A204.1 (cell line): ENCODE measurements around the gene DYRK1A.

Experiments
- FAIRE-seq: peaks from 2 replicates; lab custom pipeline; 2012; peaks lifted over from hg19 to GRCh38; lab: Jason Lieb, UNC

The DYRK1A gene

GRCh38 chr21:37419228-37419906 lies 52.8 kb downstream of the DYRK1A start:
- FAIRE-seq: no peak

GRCh38 chr21:37421306-37421705 lies 54.7 kb downstream of the DYRK1A start:
- no peak for FAIRE-seq

- no peak for FAIRE-seq
Measured at GRCh38 chr21:37422382-37422781, 55.8 kb downstream of the DYRK1A start.

- FAIRE-seq: no peak
Measured at GRCh38 chr21:37423103-37423502, 56.5 kb downstream of the DYRK1A start.

- no peak for FAIRE-seq
Measured at GRCh38 chr21:37424396-37424795, 57.8 kb downstream of the DYRK1A start.

- no peak for FAIRE-seq
Measured at GRCh38 chr21:37425001-37425400, 58.4 kb downstream of the DYRK1A start.

- no peak for FAIRE-seq
Measured at GRCh38 chr21:37425684-37426083, 59.1 kb downstream of the DYRK1A start.

- FAIRE-seq: no peak
Measured at GRCh38 chr21:37427221-37427620, 60.6 kb downstream of the DYRK1A start.

GRCh38 chr21:37429356-37429755 lies 62.8 kb downstream of the DYRK1A start:
- FAIRE-seq: no peak

- no peak for FAIRE-seq
Measured at GRCh38 chr21:37430184-37430821, 63.7 kb downstream of the DYRK1A start.

GRCh38 chr21:37431243-37431642 lies 64.7 kb downstream of the DYRK1A start:
- no peak for FAIRE-seq

- peak; percentile 80 for FAIRE-seq
Measured at GRCh38 chr21:37432710-37433455, 66.3 kb downstream of the DYRK1A start.

- FAIRE-seq: no peak
Measured at GRCh38 chr21:37433456-37433840, 66.9 kb downstream of the DYRK1A start.

- FAIRE-seq: no peak
Measured at GRCh38 chr21:37435120-37435519, 68.5 kb downstream of the DYRK1A start.

GRCh38 chr21:37435711-37436110 lies 69.1 kb downstream of the DYRK1A start:
- no peak for FAIRE-seq

- FAIRE-seq: no peak
Measured at GRCh38 chr21:37436174-37436573, 69.6 kb downstream of the DYRK1A start.

GRCh38 chr21:37437376-37438080 lies 71.0 kb downstream of the DYRK1A start:
- FAIRE-seq: peak; percentile 34

GRCh38 chr21:37443683-37444082 lies 77.1 kb downstream of the DYRK1A start:
- no peak for FAIRE-seq

- FAIRE-seq: no peak
Measured at GRCh38 chr21:37445228-37445627, 78.7 kb downstream of the DYRK1A start.

GRCh38 chr21:37446552-37446951 lies 80.0 kb downstream of the DYRK1A start:
- no peak for FAIRE-seq

GRCh38 chr21:37447288-37447936 lies 80.8 kb downstream of the DYRK1A start:
- FAIRE-seq: no peak

- no peak for FAIRE-seq
Measured at GRCh38 chr21:37449302-37449937, 82.8 kb downstream of the DYRK1A start.
